Lower leg skin (tissue), 4 donors: ENCODE measurements around the gene B4GALT4. TPM values are rescaled to one million over a fixed set of nuclear protein-coding genes. Genes with fewer than 3 reads are reported as not detected.

Experiments
- DNase-seq, 2 donors: peaks; one replicate each; pipeline ENCODE4 v3.0.0-alpha.2; 2019; ENCODE audit warnings: low spot score in 2 of 2
- H3K4me3 ChIP-seq: fragments of 200-600 bp; sonication (generic); 2 replicates; pipeline ENCODE4 v1.5.1; 2017; ENCODE audit warnings: mild to moderate bottlenecking, low read depth; ENCODE audit not compliant: poor library complexity, severe bottlenecking
- POLR2A ChIP-seq, 2 donors: fragments of 450-650 bp; IDR thresholded peaks; one replicate each; pipeline ENCODE4 v1.6.1; 2016 to 2017; ENCODE audit warnings: antibody characterized with exemption in 2 of 2, mild to moderate bottlenecking in 1 of 2, moderate library complexity in 1 of 2
- WGBS, 2 donors: methylation state at CpG; one replicate each; pipeline ENCODE4 v1.1.5; 2018; 5-methylcytosine and 5-hydroxymethylcytosine counted together
- intact Hi-C: fragments of 100-400 bp; cut with DNase I; formaldehyde crosslinking; loops from one replicate; pipeline ENCODE4 v1.15.0; 2023; ENCODE audit warnings: low total_unique reads
- total RNA-seq, 4 donors: library from RNA; depleted of rRNA; stranded (reverse); fragments of >200 nt; gene quantifications; one replicate each; pipeline ENCODE4 v1.1.0, GENCODE V29; 2016
- TF ChIP-seq, protein P1 (sequence below), 3 donors: fragments of 450-650 bp; IDR thresholded peaks; one replicate each; pipeline ENCODE4 v1.5.1; 2016; ENCODE audit warnings: antibody characterized with exemption in 3 of 3, mild to moderate bottlenecking in 3 of 3, moderate library complexity in 2 of 3

Gene B4GALT4
- total RNA-seq, 4 donors from 2014 or later: 23.1 to 44.4 (median 38.2) TPM

DNA sequence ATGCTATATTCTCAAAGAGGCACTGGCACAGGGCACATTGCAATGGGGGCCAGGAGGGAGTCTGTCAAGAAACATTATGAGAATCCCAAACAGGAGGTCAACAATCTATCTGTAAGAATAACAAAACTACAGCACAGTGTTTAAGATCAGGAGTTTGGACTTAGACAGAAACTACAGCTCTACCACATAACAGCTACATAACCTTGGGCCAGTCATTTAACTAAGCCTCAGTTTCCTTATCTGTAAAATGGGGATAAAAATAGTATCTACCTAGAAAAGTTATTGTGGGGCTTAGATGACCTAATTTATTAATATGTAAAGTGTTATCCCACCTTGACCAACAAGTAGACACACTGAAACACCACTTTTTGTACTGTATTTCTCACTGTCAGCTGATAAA, 9.9 kb downstream of the B4GALT4 start:
- intact Hi-C loops: no loop called here
- no peak for DNase-seq
- TF ChIP-seq, protein P1, sequence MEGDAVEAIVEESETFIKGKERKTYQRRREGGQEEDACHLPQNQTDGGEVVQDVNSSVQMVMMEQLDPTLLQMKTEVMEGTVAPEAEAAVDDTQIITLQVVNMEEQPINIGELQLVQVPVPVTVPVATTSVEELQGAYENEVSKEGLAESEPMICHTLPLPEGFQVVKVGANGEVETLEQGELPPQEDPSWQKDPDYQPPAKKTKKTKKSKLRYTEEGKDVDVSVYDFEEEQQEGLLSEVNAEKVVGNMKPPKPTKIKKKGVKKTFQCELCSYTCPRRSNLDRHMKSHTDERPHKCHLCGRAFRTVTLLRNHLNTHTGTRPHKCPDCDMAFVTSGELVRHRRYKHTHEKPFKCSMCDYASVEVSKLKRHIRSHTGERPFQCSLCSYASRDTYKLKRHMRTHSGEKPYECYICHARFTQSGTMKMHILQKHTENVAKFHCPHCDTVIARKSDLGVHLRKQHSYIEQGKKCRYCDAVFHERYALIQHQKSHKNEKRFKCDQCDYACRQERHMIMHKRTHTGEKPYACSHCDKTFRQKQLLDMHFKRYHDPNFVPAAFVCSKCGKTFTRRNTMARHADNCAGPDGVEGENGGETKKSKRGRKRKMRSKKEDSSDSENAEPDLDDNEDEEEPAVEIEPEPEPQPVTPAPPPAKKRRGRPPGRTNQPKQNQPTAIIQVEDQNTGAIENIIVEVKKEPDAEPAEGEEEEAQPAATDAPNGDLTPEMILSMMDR (IDR thresholded peaks at IDR 0.05): no peak
- no peak for TF ChIP-seq POLR2A (IDR thresholded peaks at IDR 0.05)
- no peak overlapping the region for H3K4me3 ChIP-seq

DNA sequence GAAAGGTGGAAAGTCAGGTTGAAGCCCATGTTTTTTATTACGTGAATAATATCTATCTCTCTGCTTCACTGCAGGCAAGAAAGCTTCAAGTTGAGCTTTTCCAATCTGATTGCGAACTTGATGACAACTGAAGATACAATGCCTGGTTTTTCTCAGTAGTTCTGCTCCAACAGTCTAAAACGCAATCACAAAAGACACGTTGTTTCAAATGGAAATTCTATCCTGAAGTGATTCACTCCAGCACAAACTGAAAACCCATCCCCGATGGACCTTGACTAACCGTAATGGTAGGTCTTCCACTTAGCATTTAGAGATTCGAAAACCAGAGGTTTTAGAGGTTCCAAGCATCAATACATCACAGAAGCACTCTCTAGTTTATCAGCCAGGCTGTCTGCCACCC, 10.6 kb downstream of the B4GALT4 start:
- 93 to 97% methylated on average over 7 of the region's 7 CpGs for WGBS, 2 donors
- TF ChIP-seq, protein P1 (IDR thresholded peaks at IDR 0.05): no peak
- no peak for TF ChIP-seq POLR2A (IDR thresholded peaks at IDR 0.05)
- DNase-seq: no peak
- H3K4me3 ChIP-seq: no peak overlapping the region
- intact Hi-C loops: no loop called here

DNA sequence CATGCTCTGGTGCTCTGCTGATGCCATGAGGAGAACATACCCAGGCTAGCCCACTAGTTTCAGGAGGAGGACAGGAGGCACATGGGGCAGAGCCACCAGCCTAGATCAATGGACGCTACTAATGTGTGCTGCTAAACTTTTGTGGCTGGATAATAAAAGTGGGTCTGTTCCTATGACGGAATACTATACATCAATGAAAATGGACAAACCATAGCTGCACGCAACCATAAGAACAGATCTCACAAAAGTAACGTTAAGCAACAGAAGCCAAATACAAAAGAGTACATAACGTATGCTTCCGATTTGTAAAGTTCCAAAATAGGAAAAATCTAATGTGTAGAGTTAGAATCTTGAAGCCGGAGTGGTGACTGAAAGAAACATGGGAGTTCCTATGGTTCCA, 11.5 kb downstream of the B4GALT4 start:
- intact Hi-C loops: no loop called here
- WGBS, 2 donors: 97 to 98% methylated on average over 7 of the region's 7 CpGs
- TF ChIP-seq, protein P1 (IDR thresholded peaks at IDR 0.05): no peak
- no peak for TF ChIP-seq POLR2A (IDR thresholded peaks at IDR 0.05)
- DNase-seq: no peak
- no peak overlapping the region for H3K4me3 ChIP-seq

DNA sequence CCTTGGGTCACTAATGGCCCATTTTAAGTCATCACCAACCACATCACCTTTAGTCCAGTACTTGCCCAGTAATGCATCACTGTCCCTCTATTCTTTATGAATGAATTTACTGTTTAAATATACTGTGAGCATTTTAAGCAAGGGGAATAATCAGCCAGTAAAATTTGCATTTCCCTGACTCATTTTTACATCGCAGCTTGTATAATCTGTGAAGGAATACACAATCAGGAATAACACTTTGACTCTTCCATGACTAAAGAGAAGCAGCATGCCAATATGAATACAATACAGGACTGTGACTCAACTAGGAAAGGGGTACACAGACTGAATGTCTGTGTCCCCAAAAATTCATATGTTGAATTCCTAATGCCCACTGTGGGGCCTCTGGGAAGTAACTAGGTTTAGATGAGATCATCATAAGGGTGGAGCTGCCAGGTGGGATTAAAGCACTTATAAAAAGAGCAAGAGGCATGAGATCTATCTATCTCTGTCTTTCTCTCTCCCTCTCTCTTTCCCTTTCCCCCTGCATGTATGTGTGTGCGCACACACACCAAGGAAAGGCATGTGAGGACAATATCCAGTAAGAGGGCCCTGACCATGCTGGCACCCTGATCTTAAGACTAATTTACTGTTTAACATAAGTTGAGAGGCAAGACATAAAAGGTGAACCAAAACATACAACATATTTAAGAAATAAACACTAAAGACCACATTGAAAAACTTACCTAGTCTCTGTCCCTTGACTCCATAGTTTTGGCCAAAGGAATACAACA, 12.1 kb downstream of the B4GALT4 start:
- no peak for TF ChIP-seq POLR2A (IDR thresholded peaks at IDR 0.05)
- TF ChIP-seq, protein P1 (IDR thresholded peaks at IDR 0.05): no peak
- 84 to 89% methylated on average over 2 of the region's 2 CpGs for WGBS, 2 donors
- intact Hi-C loops: no loop called here
- no peak overlapping the region for H3K4me3 ChIP-seq
- DNase-seq: no peak

DNA sequence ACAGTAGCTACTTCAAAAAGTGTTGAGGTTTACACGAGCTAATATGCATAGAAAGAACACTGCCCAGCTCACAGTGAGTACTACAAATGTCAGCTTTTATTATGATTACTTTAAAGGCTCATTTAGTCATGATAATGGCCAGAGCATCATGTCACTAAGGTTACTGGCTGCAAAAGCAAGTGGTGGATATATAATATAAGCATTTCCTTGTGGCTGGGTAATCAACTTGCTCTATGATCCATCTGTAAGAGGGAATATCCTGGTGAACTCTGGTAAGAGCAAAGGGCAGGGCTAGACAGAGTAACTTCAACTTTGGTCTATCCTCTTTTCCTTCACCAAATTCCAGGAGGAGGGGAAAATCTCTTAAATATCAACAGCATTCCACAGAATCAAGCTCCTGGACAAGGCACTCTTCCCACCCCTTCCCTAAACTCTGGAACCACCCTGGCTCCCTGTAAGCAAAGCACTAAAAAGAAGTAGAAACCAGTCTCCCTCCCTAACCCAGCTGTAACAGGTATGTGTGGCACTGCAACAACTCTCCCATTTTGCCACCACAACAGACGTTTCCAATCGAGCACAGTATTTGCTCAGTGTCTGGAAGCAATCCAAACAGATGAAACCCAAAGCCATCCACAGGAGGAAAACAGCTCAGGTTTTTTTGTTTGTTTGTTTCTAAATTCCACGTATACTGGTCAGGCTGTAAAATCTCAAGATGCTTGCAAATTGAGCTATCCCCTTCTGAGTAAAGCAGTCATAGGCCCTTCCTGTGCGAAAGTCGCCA, 13.4 kb downstream of the B4GALT4 start:
- intact Hi-C loops: no loop called here
- WGBS, 2 donors: 75 to 76% methylated on average over 6 of the region's 6 CpGs
- TF ChIP-seq, protein P1 (IDR thresholded peaks at IDR 0.05): no peak
- TF ChIP-seq POLR2A (IDR thresholded peaks at IDR 0.05): no peak
- no peak for DNase-seq
- no peak overlapping the region for H3K4me3 ChIP-seq
